HCT116 (cell line): Measurements from ENCODE around the gene ZNF750.

ENCODE experiments used
- ATF3 ChIP-seq: IDR thresholded peaks from 2 replicates; pipeline ENCODE4 v1.6.1; 2012
- CEBPB ChIP-seq: IDR thresholded peaks from 2 replicates; pipeline ENCODE4 v1.6.1; 2012; ENCODE audit warnings: low read depth
- CTCF ChIP-seq, 3 experiments: fragments of 200-600 bp in 1 of 3; sonication (generic) in 1 of 3; IDR thresholded peaks in 2 of 3; conservative IDR thresholded peaks in 1 of 3; 2 replicates each; pipeline ENCODE4 v1.5.1; 2012 to 2017; ENCODE audit warnings: low read depth in 2 of 3, low read length in 2 of 3, antibody characterized with exemption in 1 of 3, borderline replicate concordance in 1 of 3, control low read depth in 1 of 3, mild to moderate bottlenecking in 1 of 3, mixed read lengths in 1 of 3, mixed run types in 1 of 3, moderate library complexity in 1 of 3; ENCODE audit not compliant: insufficient read depth in 1 of 3
- POLR2A ChIP-seq: IDR thresholded peaks from 2 replicates; pipeline ENCODE4 v1.7.0; 2011; ENCODE audit warnings: borderline replicate concordance; ENCODE audit not compliant: insufficient read depth, insufficient read length; ENCODE audit errors: extremely low read depth
- POLR2AphosphoS5 ChIP-seq: IDR thresholded peaks from 2 replicates; pipeline ENCODE4 v1.6.1; 2011; ENCODE audit warnings: mild to moderate bottlenecking, low read depth, low read length, moderate library complexity
- RAD21 ChIP-seq: IDR thresholded peaks from 2 replicates; pipeline ENCODE4 v1.6.1; 2012; ENCODE audit warnings: low read depth, mild to moderate bottlenecking
- SIN3A ChIP-seq: IDR thresholded peaks from 2 replicates; pipeline ENCODE4 v1.6.1; 2012; ENCODE audit warnings: low read depth
- TCF7L2 ChIP-seq: IDR thresholded peaks from 2 replicates; pipeline ENCODE4 v1.7.0; 2011; ENCODE audit warnings: borderline replicate concordance, inconsistent platforms; ENCODE audit not compliant: insufficient read depth, insufficient read length; ENCODE audit errors: extremely low read depth
- YY1 ChIP-seq: IDR thresholded peaks from 2 replicates; pipeline ENCODE4 v1.6.1; 2011; ENCODE audit warnings: low read length, low read depth, moderate library complexity, mild to moderate bottlenecking; ENCODE audit not compliant: insufficient replicate concordance; ENCODE audit errors: extremely low read depth
- TF ChIP-seq, protein P1 (sequence below): IDR thresholded peaks from 2 replicates; pipeline ENCODE4 v1.6.1; 2012; ENCODE audit warnings: low read depth

GRCh38 chr17:82882715-82883418 lies 43.0 kb upstream of the ZNF750 start:
- no peak for TF ChIP-seq CTCF (IDR thresholded peaks at IDR 0.05 in 2 of 3, conservative IDR thresholded peaks at IDR 0.05 in 1 of 3; ENCODE audit: borderline replicate concordance in 1 of 3, insufficient read depth in 1 of 3, low read depth in 2 of 3, low read length in 2 of 3)
- TF ChIP-seq POLR2AphosphoS5: no peak
- no peak for TF ChIP-seq CEBPB
- TF ChIP-seq POLR2A: no peak
- TF ChIP-seq, protein P1, sequence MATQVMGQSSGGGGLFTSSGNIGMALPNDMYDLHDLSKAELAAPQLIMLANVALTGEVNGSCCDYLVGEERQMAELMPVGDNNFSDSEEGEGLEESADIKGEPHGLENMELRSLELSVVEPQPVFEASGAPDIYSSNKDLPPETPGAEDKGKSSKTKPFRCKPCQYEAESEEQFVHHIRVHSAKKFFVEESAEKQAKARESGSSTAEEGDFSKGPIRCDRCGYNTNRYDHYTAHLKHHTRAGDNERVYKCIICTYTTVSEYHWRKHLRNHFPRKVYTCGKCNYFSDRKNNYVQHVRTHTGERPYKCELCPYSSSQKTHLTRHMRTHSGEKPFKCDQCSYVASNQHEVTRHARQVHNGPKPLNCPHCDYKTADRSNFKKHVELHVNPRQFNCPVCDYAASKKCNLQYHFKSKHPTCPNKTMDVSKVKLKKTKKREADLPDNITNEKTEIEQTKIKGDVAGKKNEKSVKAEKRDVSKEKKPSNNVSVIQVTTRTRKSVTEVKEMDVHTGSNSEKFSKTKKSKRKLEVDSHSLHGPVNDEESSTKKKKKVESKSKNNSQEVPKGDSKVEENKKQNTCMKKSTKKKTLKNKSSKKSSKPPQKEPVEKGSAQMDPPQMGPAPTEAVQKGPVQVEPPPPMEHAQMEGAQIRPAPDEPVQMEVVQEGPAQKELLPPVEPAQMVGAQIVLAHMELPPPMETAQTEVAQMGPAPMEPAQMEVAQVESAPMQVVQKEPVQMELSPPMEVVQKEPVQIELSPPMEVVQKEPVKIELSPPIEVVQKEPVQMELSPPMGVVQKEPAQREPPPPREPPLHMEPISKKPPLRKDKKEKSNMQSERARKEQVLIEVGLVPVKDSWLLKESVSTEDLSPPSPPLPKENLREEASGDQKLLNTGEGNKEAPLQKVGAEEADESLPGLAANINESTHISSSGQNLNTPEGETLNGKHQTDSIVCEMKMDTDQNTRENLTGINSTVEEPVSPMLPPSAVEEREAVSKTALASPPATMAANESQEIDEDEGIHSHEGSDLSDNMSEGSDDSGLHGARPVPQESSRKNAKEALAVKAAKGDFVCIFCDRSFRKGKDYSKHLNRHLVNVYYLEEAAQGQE: no peak
- TF ChIP-seq RAD21: no peak
- no peak for TF ChIP-seq SIN3A
- TF ChIP-seq YY1: no peak
- TF ChIP-seq TCF7L2: no peak
- TF ChIP-seq ATF3: no peak
